HepG2 (cell line): ENCODE data around the gene LENEP. TPM values are rescaled to one million over a fixed set of nuclear protein-coding genes. Genes with fewer than 3 reads are reported as not detected.

Experiments
- ATAC-seq: fragments of 200-7000 bp; cut with Tn5 transposase; 3 replicates; pipeline ENCODE4 v1.9.1; 2020; ENCODE audit warnings: mild to moderate bottlenecking, moderate library complexity
- BruUV-seq: library from RNA; stranded (reverse); fragments of 400-500 nt; replicated peaks from 2 replicates; lab custom pipeline; 2021; lab: Mats Ljungman, UMichigan
- CTCF ChIA-PET: fragments of 300-600 bp; formaldehyde crosslinking; extraction: SDS; loops from one replicate; lab custom pipeline; 2021; ENCODE audit warnings: low total read pairs, inconsistent platforms, low intra/inter-chr PET ratio; lab: Yijun Ruan, JAX
- POLR2A ChIA-PET: fragments of 350-600 bp; sonication (Branson Sonifier 250); formaldehyde crosslinking; loops from one replicate; lab custom pipeline; 2020; ENCODE audit warnings: antibody characterized with exemption, inconsistent platforms; lab: Yijun Ruan, JAX
- DNase-seq: peaks from one replicate; pipeline ENCODE4 v3.0.0-alpha.2; 2015; ENCODE audit warnings: low spot score
- FAIRE-seq: peaks from 3 replicates; lab custom pipeline; 2011; peaks lifted over from hg19 to GRCh38; lab: Jason Lieb, UNC
- H2AFZ ChIP-seq: one replicate; pipeline ENCODE4 v1.6.1; 2011; ENCODE audit warnings: low read length, inconsistent platforms
- H3K27ac ChIP-seq: fragments of 300-600 bp; 3 replicates; pipeline ENCODE4 v1.8.0; 2011; ENCODE audit warnings: mixed run types, mild to moderate bottlenecking, mixed read lengths, low read length, inconsistent platforms; ENCODE audit not compliant: insufficient read depth; ENCODE audit errors: extremely low read length
- H3K27me3 ChIP-seq, 2 experiments: fragments of 200-600 bp in 1 of 2; 2 replicates in 1 of 2; 3 replicates in 1 of 2; pipeline versions ENCODE4 v1.6.0 to v1.8.0; 2011; ENCODE audit warnings: low read length in 2 of 2, mild to moderate bottlenecking in 2 of 2, moderate library complexity in 2 of 2, inconsistent platforms in 1 of 2; ENCODE audit not compliant: insufficient read depth in 2 of 2, control insufficient read depth in 1 of 2
- H3K36me3 ChIP-seq, 2 experiments: fragments of 200-600 bp in 1 of 2; replicated peaks in 1 of 2; 2 replicates in 1 of 2; 3 replicates in 1 of 2; pipeline versions ENCODE4 v1.5.1 to v1.8.0; 2011; ENCODE audit warnings: low read length in 2 of 2, inconsistent platforms in 1 of 2; ENCODE audit not compliant: insufficient read depth in 2 of 2, control insufficient read depth in 1 of 2
- H3K4me1 ChIP-seq: 2 replicates; pipeline ENCODE4 v1.5.1; 2012; ENCODE audit warnings: low read length, inconsistent platforms; ENCODE audit not compliant: insufficient read depth
- H3K4me2 ChIP-seq: 2 replicates; pipeline ENCODE4 v1.6.0; 2011; ENCODE audit warnings: low read depth, low read length, inconsistent platforms
- H3K4me3 ChIP-seq, 3 experiments: fragments of 200-600 bp in 1 of 3; sonication (generic), shearing (Covaris generic) in 1 of 3; replicated peaks in 1 of 3; 2 replicates each; pipeline ENCODE4 v1.5.1; 2011 to 2016; ENCODE audit warnings: low read length in 3 of 3, inconsistent platforms in 2 of 3, low read depth in 2 of 3, mild to moderate bottlenecking in 2 of 3, control low read depth in 1 of 3, mixed read lengths in 1 of 3; ENCODE audit not compliant: insufficient read depth in 1 of 3
- H3K79me2 ChIP-seq: one replicate; pipeline ENCODE4 v1.6.1; 2011; ENCODE audit warnings: low read length, inconsistent platforms; ENCODE audit not compliant: insufficient read depth
- H3K9ac ChIP-seq: 2 replicates; pipeline ENCODE4 v1.6.0; 2011; ENCODE audit warnings: mild to moderate bottlenecking, low read depth, low read length, inconsistent platforms; ENCODE audit not compliant: insufficient read depth
- H3K9me3 ChIP-seq: 2 replicates; pipeline ENCODE4 v1.5.1; 2012; ENCODE audit warnings: mild to moderate bottlenecking, low read length
- H4K20me1 ChIP-seq: 2 replicates; pipeline ENCODE4 v1.6.0; 2011; ENCODE audit warnings: inconsistent platforms, mild to moderate bottlenecking, low read length, moderate library complexity; ENCODE audit not compliant: insufficient read depth
- ARHGAP35 ChIP-seq: sonication (generic); formaldehyde crosslinking; IDR thresholded peaks from 2 replicates; pipeline ENCODE4 v1.9.0; 2022; ENCODE audit warnings: mild to moderate bottlenecking, inconsistent platforms, moderate library complexity, missing genetic modification reagents, borderline replicate concordance
- KAT2B ChIP-seq: fragments of 150-350 bp; IDR thresholded peaks from 2 replicates; pipeline ENCODE4 v1.6.1; 2014; ENCODE audit warnings: low read depth, low read length, borderline replicate concordance
- MTF1 ChIP-seq: sonication (generic); formaldehyde crosslinking; IDR thresholded peaks from 2 replicates; pipeline ENCODE4 v1.5.0; 2020; ENCODE audit warnings: missing genetic modification reagents
- MXI1 ChIP-seq: IDR thresholded peaks from 3 replicates; pipeline ENCODE4 v1.6.1; 2012; ENCODE audit warnings: low read depth, low read length, inconsistent platforms, borderline replicate concordance
- SUZ12 ChIP-seq: fragments of 150-350 bp; IDR thresholded peaks from 2 replicates; pipeline ENCODE4 v1.6.1; 2014; ENCODE audit warnings: low read depth, low read length
- YY1 ChIP-seq: IDR thresholded peaks from 2 replicates; pipeline ENCODE4 v1.6.1; 2011; ENCODE audit warnings: low read length, low read depth, moderate library complexity, mild to moderate bottlenecking; ENCODE audit not compliant: insufficient read depth, insufficient replicate concordance
- ZMYM4 ChIP-seq: sonication (generic); formaldehyde crosslinking; IDR thresholded peaks from 2 replicates; pipeline ENCODE4 v1.8.1; 2023; ENCODE audit warnings: mild to moderate bottlenecking, missing genetic modification reagents
- WGBS: methylation state at CpG from one replicate; pipeline ENCODE4 v1.1.6; 2017; ENCODE audit warnings: low lambda C conversion rate; 5-methylcytosine and 5-hydroxymethylcytosine counted together
- in situ Hi-C: cut with HindIII; loops from 2 replicates; pipeline ENCODE4 v1.10.0; 2017; ENCODE audit warnings: low pct_unique_long_range_greater_than_20kb; ENCODE audit not compliant: extremely low pct_ligation_motif_present
- intact Hi-C: fragments of 100-400 bp; cut with micrococcal nuclease; formaldehyde crosslinking; loops from one replicate; pipeline ENCODE4 v1.10.0; 2022; ENCODE audit not compliant: unreplicated experiment
- polyA plus RNA-seq, 8 experiments: library from polyadenylated mRNA; depleted of rRNA in 3 of 8; stranded (reverse) in 7 of 8; unstranded in 1 of 8; fragments of >200 nt; fragmentation: Illumina TruSeq in 4 of 8; extraction: Trizol in 4 of 8; gene quantifications; 2 replicates each; pipeline versions ENCODE4 v1.2.1 to v1.2.3, GENCODE V29; 2011 to 2016; ENCODE audit warnings: low read depth in 4 of 8, missing spikeins in 1 of 8, mixed read lengths in 1 of 8; ENCODE audit not compliant: insufficient read depth in 1 of 8
- total RNA-seq, 5 experiments: library from RNA; depleted of rRNA; stranded (reverse); fragments of >200 nt; fragmentation: Illumina TruSeq; extraction: Trizol; gene quantifications; 2 replicates each; pipeline ENCODE4 v1.2.3, GENCODE V29; 2016; ENCODE audit warnings: low read depth in 1 of 5
- TF ChIP-seq, protein P1 (sequence below): sonication (generic); formaldehyde crosslinking; IDR thresholded peaks from 2 replicates; pipeline ENCODE4 v1.4.0; 2020; ENCODE audit warnings: missing genetic modification reagents
- TF ChIP-seq, protein P2 (sequence below): sonication (generic); formaldehyde crosslinking; IDR thresholded peaks from 2 replicates; pipeline ENCODE4 v1.8.1; 2023; ENCODE audit warnings: mild to moderate bottlenecking, missing genetic modification reagents
- TF ChIP-seq, protein P3 (sequence below): sonication (generic); formaldehyde crosslinking; IDR thresholded peaks from 2 replicates; pipeline ENCODE4 v1.9.0; 2022; ENCODE audit warnings: missing genetic modification reagents, mild to moderate bottlenecking, borderline replicate concordance
- TF ChIP-seq, protein P4 (sequence below): IDR thresholded peaks from 2 replicates; pipeline ENCODE4 v1.6.1; 2016; ENCODE audit warnings: missing compliant biosample characterization, missing genetic modification reagents, borderline replicate concordance

Gene LENEP
- total and polyA plus RNA-seq, 2 of the 13 experiments (the other 11 are each of a cell fraction or from before 2014, with no cell fraction given): 0.29 TPM; not detected in 1

DNA sequence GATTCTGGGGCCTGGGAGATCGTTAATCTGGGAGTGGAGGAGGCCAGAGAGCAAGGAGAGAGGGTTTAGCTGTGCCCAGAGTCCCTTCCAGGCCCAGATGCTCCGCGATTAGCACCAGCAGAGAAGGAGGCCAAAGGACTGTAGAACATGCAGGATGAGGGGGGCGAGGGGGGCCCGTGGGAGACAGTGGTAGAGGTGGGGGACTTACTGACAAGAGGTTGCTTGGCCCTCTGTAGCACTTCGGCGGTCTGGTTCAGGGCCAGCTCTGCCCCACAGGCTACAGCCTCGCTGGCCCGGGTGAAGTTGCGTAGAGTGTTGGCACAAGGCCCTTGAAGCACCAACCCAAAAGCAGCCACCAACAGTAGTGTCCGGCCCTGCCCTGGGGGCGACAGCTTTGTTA is 39.5 kb downstream of the LENEP start (continued):
- TF ChIP-seq, protein P1, sequence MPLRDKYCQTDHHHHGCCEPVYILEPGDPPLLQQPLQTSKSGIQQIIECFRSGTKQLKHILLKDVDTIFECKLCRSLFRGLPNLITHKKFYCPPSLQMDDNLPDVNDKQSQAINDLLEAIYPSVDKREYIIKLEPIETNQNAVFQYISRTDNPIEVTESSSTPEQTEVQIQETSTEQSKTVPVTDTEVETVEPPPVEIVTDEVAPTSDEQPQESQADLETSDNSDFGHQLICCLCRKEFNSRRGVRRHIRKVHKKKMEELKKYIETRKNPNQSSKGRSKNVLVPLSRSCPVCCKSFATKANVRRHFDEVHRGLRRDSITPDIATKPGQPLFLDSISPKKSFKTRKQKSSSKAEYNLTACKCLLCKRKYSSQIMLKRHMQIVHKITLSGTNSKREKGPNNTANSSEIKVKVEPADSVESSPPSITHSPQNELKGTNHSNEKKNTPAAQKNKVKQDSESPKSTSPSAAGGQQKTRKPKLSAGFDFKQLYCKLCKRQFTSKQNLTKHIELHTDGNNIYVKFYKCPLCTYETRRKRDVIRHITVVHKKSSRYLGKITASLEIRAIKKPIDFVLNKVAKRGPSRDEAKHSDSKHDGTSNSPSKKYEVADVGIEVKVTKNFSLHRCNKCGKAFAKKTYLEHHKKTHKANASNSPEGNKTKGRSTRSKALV (CRISPR knock-in tag): no peak

DNA sequence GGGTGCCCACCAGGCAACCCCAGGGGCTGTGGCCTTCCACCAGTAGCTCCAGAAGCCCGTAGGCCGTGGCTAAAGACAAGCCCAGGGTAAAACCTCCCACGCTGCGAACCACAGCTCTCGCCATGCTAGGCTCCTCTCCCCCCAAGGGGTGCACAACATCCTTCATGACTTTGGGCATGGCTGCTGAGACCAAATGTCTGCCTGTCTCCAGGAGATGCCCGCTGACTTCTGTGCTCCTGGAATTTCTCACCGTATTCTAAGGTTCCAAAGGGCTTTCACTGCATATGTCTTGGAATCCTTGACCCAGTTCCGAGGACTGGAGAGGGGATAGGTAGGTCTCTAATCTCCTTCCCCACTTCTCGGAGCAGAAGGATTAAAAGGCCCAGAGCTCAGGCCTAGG is 40.1 kb downstream of the LENEP start, which contains the start of the genes DCST1 and DCST2:
Gene DCST1 (plus strand): TSS at position 301 of the 400 bp plus-strand sequence. CDS start 213 bp downstream, outside the sequence.
Gene DCST2 (minus strand): TSS at position 258 of the 400 bp plus-strand sequence. CDS start 80 bp downstream, at position 178.
- POLR2A ChIA-PET: no interaction called here
- H3K4me2 ChIP-seq: no peak within 1 kb of the TSS

More for the DNA sequence above, 40.1 kb downstream of the LENEP start, which contains the start of the genes DCST1 and DCST2:
- Histone ChIP-seq H3K27ac (no peak within 1 kb of the TSS), H3K9me3 (no peaks in the 10 kb centered on the region), H2AFZ (no peak within 1 kb of the TSS), H4K20me1 (no peaks in the 10 kb centered on the region), H3K36me3 (no peaks in the 10 kb centered on the region), H3K9ac (no peak within 1 kb of the TSS), H3K4me3 (no peak within 1 kb of the TSS), H3K79me2 (no peaks in the 10 kb centered on the region), H3K4me1 (peaks cover 28% of the 10 kb centered on the region)
- intact Hi-C loops (no loop called here), in situ Hi-C loops (no loop called here)
- no peak for DNase-seq
- CTCF ChIA-PET: no interaction called here
- 51% methylated on average over 7 of the region's 9 CpGs for WGBS
- no peak for FAIRE-seq
- no peak for ATAC-seq
- TF ChIP-seq KAT2B (no peak), ARHGAP35 (CRISPR knock-in tag) (no peak), ZMYM4 (no peak), YY1 (no peak), MXI1 (no peak), SUZ12 (no peak), MTF1 (CRISPR knock-in tag) (no peak)
- TF ChIP-seq, protein P2, sequence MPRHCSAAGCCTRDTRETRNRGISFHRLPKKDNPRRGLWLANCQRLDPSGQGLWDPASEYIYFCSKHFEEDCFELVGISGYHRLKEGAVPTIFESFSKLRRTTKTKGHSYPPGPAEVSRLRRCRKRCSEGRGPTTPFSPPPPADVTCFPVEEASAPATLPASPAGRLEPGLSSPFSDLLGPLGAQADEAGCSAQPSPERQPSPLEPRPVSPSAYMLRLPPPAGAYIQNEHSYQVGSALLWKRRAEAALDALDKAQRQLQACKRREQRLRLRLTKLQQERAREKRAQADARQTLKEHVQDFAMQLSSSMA: no peak
- TF ChIP-seq, protein P3, sequence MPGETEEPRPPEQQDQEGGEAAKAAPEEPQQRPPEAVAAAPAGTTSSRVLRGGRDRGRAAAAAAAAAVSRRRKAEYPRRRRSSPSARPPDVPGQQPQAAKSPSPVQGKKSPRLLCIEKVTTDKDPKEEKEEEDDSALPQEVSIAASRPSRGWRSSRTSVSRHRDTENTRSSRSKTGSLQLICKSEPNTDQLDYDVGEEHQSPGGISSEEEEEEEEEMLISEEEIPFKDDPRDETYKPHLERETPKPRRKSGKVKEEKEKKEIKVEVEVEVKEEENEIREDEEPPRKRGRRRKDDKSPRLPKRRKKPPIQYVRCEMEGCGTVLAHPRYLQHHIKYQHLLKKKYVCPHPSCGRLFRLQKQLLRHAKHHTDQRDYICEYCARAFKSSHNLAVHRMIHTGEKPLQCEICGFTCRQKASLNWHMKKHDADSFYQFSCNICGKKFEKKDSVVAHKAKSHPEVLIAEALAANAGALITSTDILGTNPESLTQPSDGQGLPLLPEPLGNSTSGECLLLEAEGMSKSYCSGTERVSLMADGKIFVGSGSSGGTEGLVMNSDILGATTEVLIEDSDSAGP (CRISPR knock-in tag): no peak
- TF ChIP-seq, protein P4, sequence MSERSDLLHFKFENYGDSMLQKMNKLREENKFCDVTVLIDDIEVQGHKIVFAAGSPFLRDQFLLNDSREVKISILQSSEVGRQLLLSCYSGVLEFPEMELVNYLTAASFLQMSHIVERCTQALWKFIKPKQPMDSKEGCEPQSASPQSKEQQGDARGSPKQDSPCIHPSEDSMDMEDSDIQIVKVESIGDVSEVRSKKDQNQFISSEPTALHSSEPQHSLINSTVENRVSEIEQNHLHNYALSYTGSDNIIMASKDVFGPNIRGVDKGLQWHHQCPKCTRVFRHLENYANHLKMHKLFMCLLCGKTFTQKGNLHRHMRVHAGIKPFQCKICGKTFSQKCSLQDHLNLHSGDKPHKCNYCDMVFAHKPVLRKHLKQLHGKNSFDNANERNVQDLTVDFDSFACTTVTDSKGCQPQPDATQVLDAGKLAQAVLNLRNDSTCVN: no peak
- TF ChIP-seq, all 625 proteins: peak for 0
- BruUV-seq: no TSS peak
- peaks cover 9 to 66% of the 10 kb centered on the region in 2 experiments for H3K27me3 ChIP-seq
